PFSK-1 (cell line): ENCODE results near the gene TMEM198.

Source experiments
- POLR2AphosphoS5 ChIP-seq: IDR thresholded peaks from 2 replicates; pipeline ENCODE4 v1.6.1; 2012; ENCODE audit warnings: low read depth, mild to moderate bottlenecking, control low read depth, low read length, moderate library complexity
- SIN3A ChIP-seq: IDR thresholded peaks from 2 replicates; pipeline ENCODE4 v1.6.1; 2012; ENCODE audit warnings: mild to moderate bottlenecking, low read length, moderate library complexity, borderline replicate concordance; ENCODE audit not compliant: insufficient read depth
- TAF1 ChIP-seq: IDR thresholded peaks from 2 replicates; pipeline ENCODE4 v1.6.1; 2012; ENCODE audit warnings: low read length, control low read depth, borderline replicate concordance; ENCODE audit not compliant: insufficient read depth

- TF ChIP-seq SIN3A, result no peak
- TF ChIP-seq POLR2AphosphoS5, result no peak
- no peak for TF ChIP-seq TAF1
These were observed 19.0 kb upstream of the TMEM198 start for GRCh38 chr2:219524817-219525216.
